GM18508 (cell line): ENCODE measurements around the gene HADHA.

Source experiments
- ATAC-seq: cut with Tn5 transposase; IDR thresholded peaks from one replicate; pipeline ENCODE4 v1.9.1; 2021; ENCODE audit warnings: moderate number of reproducible peaks; ENCODE audit not compliant: insufficient read depth, unreplicated experiment

Gene HADHA

GRCh38 chr2:26195040-26195984 is 49.1 kb downstream of the HADHA start:
- ATAC-seq, result no peak

- ATAC-seq, result no peak
Measured at GRCh38 chr2:26193578-26194231, 50.7 kb downstream of the HADHA start.

GRCh38 chr2:26191316-26192159 is 52.9 kb downstream of the HADHA start:
- no peak for ATAC-seq

- no peak for ATAC-seq
Measured at GRCh38 chr2:26190369-26190768, 54.1 kb downstream of the HADHA start.

- no peak for ATAC-seq
Measured at GRCh38 chr2:26189751-26190150, 54.7 kb downstream of the HADHA start.

GRCh38 chr2:26189123-26189522 is 55.3 kb downstream of the HADHA start:
- no peak for ATAC-seq

GRCh38 chr2:26187537-26188104 is 56.8 kb downstream of the HADHA start:
- ATAC-seq, result no peak

GRCh38 chr2:26187114-26187513 is 57.3 kb downstream of the HADHA start:
- ATAC-seq, result no peak

GRCh38 chr2:26185954-26186770 is 58.3 kb downstream of the HADHA start:
- ATAC-seq, result no peak

GRCh38 chr2:26185304-26185928 is 59.0 kb downstream of the HADHA start:
- ATAC-seq, result no peak

GRCh38 chr2:26184555-26185303 is 59.7 kb downstream of the HADHA start:
- ATAC-seq, result no peak

- no peak for ATAC-seq
Measured at GRCh38 chr2:26184121-26184520, 60.3 kb downstream of the HADHA start.

GRCh38 chr2:26182887-26183630 is 61.4 kb downstream of the HADHA start:
- ATAC-seq, result no peak

- no peak for ATAC-seq
Measured at GRCh38 chr2:26182441-26182840, 62.0 kb downstream of the HADHA start.

GRCh38 chr2:26179446-26179913 is 65.0 kb downstream of the HADHA start:
- ATAC-seq, result no peak

- ATAC-seq, result no peak
Measured at GRCh38 chr2:26178746-26179436, 65.5 kb downstream of the HADHA start.

GRCh38 chr2:26178246-26178645 is 66.2 kb downstream of the HADHA start:
- no peak for ATAC-seq
